Globus pallidus (tissue), 1 donor: ENCODE data around the gene WDR45B.

Experiments
- DNase-seq: peaks from one replicate; pipeline ENCODE4 v3.0.0-alpha.2; 2015; ENCODE audit warnings: low spot score

WDR45B gene

DNA sequence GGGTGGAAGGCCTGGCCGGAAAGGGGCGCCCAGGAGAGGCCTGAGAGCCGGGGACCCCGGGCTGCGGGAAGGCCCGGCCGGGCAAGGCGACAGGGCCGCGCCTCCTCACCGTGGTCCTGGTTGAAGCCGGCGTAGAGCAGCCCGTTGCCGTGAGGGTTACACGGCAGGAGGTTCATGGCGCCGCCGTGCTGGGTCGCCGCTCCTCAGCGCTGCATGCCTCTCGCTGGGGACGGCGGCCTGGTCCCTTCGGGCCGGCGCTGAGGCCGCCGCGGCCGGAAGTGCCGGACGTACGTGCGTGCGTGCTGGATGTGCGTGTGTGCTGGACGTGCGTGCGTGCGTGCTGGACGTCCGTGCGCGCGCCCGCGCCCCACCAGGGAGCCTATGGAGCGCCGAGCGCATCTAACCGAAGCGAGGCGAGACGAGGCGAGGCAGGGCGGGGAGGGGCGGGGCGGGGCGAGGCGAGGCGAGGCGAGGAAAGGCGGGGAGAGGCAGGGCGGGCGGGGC, at the start of gene WDR45B:
Gene WDR45B, minus strand, starts transcription at position 280 of the 504 bp plus-strand sequence. Its CDS starts 104 bp downstream, at position 176.
- peak; percentile 97 for DNase-seq

DNA sequence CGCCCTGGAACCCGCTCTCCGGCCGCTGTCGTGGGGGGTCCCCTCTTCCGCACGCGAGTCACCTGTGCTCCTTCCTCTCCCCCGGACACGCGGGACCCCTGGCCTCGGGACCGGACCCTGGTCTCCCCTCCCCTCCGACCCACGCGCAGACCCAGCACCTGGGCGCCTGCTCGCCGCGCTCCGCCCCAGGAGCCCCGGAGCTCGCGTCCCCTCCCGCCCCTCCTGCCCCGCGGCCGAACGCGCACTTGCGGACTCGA, 49.5 kb upstream of the WDR45B start:
- DNase-seq, result no peak

DNA sequence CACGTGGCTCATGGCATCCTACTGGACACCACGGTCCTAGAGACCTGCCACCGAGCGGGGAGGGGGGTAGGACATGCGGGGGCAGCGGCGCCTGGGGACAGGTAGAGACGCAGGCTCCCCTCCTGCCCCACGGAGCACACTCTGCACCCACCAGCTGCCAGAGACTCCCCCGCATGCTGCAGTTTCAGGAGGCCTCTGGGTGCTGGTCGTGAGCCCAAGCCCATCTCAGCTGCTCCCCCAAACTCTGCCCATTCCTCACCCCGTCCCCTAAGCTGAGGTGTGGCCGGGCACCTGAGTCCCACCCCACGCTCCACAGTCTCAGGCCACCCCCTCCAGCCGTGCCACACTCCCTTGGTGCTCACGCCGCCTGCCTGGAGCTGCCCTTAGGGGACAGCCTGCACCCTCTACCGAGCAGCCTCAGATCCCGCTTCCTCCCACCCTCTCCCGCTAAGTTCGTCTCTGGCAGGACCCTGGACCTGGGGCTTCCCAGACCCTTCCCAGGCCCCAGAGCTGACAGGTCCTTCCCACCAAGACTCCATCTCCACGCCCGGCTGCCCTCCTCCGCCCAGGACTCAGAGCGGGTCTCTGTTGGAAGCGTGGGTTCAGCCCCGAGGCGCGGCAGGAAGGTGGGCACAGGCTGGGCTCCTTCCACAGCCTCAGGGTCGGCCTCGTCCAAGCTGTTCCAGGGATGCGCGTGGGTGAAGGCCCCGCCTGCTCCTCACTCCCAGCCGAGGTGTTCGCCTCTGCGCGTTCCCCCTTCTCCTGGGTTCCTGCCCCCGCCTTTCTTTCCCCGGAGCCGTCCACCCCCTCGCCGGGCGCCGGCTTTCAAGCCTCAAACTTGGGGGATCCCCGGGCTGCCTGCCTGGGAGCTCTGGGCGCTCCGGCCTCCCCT, 48.9 kb upstream of the WDR45B start:
- no peak for DNase-seq

DNA sequence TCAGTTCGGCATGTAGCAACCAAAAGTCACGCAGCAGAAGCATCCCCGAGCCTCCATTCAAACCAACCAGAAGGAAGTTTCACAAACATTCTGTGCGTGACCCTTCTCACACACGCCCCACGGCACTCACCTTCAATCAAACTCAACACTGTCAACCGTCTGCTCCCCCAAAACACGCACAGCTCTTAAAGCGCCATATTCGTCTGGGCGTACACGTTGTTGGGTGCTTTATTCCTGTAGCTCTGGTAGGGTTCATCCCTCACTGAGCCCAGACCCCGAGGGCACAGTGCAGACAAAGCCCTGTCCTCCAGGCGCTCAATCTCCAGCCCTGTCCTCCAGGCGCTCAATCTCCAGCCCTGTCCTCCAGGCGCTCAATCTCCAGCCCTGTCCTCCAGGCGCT, 48.0 kb upstream of the WDR45B start:
- DNase-seq, result no peak

DNA sequence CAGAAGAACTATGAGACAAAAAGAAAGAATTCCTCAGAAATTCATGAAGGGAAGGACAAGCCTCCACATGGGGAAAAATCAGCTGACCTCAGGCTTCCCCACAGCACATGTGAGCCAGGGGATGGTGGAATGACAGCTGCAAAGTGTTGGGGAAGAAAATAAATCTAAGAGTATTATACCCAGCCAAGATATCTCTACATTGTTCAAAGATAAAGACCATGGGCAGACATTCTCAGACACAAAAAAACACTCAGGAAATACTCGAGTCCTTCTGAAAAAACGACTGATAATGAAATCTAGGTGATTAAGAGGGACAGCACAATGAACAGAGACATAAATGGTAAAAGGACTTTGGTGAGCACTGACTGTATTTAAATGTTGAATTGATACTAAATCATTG, 46.4 kb upstream of the WDR45B start:
- DNase-seq, result no peak

DNA sequence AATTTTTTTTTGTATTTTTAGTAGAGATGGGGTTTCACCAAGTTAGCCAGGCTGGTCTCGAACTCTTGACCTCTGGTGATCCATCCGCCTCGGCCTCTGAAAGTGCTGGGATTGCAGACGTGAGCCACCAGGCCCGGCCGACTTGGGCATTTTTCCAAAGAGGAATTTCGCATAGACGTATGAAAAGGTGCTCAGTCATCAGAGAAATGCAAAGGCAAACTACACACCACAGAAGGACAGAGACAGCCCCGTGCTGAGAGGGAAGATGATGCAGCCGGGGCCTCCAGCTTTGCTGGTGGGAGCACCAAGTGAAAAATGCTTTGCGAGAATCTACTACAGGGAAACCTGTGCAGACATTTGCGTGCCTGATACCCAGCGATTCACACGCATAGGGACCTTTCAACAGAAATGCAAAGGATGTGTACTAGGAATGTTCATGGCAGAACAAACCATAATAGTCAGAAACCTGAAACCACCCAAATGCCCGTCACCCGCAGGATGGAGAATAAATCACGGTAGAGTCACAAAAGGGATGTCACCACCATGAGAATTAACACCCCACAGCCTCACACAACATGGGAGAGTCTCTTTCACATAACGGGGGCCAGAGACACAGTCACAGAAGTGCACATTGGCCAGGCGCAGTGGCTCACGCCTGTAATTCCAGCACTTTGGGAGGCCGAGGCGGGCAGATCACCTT, 45.1 kb upstream of the WDR45B start:
- DNase-seq, result no peak

DNA sequence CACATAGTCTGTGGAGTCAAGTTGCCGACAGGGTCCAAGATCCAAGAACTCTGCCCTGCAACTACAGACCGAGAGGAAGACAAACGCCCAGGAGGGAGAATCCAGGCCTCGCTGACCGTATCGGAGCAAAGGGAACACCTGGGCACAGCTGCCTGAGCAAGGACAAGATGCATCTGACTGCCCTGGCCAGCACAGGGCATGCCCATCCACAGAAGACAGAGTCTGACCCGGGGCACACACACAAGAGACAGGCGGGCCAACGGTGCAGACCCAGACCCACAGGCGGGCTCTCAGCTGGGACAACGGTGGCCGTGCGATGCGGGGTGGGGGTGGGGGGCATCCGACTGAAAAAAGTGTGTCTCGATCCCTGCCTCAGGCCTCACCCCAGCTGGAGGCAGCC, 44.0 kb upstream of the WDR45B start:
- no peak for DNase-seq

DNA sequence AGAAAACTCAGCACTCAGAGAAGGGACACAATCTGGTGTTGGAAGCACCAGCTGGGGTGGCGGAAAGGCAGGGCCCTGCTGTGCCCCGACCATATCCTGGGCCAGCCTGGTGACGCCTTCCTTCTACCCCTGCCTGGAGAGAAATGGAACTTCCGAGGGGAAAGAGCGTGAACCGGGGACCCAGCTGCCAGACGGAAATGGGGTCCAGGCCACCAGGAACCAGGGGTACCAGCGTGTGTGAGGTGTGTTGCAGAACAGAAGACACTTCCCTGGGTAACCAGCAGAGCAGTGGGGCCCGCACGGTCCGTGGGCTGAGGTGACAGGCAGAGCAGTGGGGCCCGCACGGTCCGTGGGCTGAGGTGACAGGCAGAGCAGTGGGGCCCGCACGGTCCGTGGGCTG, 43.5 kb upstream of the WDR45B start:
- DNase-seq, result no peak

DNA sequence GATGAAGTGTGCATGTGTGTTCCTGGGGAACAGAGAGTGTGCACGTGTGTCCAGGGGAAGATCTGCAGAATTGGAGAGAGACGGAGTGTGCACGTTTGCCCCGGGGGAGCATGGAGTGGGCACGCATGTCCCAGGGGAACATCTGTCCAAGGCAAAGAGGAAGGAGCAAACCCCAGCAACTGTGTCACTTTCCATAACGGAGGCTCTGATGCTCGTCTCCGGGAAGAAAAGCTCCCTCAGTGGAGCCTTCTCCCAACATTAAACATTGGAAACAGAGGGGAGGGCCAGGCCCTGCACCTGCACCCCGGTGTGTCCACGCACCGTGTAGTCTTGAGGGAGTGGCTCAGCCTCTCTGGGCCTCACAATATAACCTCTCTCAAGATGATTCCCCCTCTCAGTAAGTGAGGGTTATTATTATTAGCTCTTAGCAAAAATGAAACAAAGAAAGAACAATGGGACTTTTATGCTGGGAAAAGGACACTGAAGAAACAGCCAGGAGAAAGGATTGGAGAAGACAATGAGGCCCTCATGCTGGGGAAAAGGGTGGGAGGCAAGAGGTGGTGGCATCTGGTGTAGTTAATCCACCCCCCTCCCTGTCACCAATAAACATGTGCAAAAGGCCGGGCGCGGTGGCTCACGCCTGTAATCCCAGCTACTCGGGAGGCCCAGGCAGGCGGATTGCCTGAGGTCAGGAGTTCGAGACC, 42.7 kb upstream of the WDR45B start:
- DNase-seq, result peak; percentile 95

DNA sequence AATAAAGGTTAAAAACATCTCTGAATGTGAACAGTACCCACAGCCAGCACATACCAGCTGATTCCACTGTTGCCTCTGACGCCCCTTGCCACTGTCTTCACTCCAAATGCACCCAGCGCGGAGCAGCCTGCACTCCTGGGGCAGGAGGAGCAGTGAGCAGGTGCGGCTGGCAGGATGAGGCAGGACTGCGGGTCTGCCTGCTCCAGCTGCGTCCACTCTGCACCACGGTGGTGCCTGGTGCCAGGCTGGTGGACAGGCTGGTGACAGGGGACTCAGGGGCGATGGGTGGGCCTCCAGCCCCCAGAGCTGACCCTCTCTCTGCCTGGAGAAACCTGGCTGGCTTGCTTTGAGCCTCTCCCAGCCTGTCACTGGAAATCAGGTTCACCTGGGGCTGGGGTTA, 40.8 kb upstream of the WDR45B start:
- DNase-seq, result no peak

DNA sequence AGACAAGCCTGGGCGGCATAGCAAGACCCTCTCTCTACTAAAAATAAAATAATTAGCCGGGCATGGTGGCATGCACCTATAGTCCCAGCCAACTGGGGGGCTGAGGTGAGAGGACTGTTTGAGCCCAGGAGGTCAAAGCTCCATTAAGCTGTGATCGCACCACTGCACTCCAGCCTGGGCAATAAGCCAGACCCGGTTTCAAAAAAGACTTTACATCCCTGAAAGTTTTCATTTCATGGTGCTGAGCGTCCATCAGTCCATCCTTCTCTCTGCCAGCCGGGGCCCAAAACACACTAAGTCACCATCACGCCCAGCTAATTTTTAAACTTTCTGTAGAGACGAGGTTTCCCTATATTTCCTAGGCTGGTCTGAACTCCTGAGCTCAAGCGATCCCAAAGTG, 39.6 kb upstream of the WDR45B start:
- DNase-seq, result no peak

DNA sequence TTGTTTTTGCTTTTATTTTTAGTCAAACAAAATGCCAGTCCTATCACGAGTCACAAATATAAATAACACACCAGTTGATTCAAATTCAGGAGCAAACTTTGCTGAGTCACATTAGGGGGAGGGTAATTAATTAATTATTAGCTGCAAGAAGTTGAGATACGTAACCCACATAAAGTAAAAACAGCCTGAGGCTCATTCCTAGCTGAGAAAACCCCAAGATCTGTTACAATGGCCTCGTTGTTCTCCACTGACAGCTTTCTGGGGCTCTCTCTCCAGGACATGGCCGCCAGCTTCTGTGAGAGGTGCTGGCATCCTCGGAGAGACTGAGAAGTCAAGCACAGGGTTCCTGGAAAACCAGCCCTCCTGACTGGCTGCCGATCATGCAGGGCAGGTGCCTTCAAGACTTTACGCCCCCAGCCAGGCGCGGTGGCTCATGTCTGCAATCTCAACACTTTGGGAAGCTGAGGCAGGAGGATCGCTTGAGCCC, 39.2 kb upstream of the WDR45B start:
- DNase-seq, result peak; percentile 85

DNA sequence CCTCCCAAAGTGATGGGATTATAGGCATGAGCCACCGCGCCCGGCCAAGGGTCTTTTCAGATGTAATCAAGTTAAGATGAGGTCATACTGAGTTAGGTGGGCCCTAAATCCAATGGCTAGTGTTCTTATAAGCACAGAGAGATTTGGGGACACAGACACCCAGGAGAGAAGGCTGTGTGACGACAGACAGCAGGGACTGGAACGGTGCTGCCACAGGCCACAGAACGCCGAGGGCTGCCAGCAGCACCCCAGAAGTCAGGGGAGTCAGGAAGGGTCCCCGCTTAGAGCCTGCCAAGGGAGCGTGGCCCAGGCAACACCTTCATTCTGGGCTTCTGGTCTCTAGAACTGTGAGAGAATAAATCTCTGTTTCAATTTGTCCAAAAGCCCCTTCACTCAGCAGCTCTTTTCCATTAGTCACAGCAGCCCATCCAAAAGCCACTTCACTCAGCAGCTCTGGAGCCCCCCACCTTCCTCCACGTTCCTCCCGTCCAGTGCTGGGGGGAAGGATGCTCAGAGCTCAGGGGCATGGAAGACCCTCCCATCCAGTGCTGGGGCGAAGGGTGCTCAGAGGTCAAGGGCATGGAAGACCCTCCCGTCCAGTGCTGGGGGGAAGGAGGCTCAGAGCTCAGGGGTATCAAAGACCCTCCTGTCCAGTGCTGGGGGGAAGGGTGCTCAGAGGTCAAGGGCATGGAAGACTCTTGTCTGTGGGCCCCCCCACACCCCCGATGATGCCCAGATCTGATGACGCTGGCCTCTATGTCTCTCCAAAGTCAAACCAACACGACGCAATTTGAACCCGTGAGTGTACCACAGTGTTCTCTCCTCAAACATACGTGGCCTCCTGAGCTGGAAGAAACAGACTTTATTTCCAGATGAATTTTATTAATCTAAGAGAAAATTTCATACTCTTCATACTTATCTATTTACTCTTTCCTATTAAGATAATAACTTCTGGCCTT, 38.4 kb upstream of the WDR45B start:
- no peak for DNase-seq

DNA sequence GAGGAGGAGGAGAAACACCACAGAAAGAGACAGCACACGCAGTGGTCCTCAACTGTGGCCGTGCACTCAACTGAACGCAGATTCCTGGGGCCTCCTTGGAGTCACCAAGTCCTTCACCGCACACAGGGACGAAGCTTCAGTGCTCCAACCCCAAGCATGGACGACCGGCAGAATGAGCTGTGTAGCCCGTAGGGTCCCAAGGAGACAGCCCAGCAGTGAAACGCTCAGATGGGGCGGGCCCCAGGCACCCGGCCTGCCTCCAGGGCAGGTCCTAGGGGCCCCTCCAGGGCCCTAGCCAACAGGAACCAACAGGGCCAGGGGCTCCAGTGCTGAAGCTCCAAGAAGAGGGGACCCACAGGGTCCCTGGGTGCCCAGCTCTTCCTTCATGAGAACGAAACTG, 37.0 kb upstream of the WDR45B start:
- DNase-seq, result no peak

DNA sequence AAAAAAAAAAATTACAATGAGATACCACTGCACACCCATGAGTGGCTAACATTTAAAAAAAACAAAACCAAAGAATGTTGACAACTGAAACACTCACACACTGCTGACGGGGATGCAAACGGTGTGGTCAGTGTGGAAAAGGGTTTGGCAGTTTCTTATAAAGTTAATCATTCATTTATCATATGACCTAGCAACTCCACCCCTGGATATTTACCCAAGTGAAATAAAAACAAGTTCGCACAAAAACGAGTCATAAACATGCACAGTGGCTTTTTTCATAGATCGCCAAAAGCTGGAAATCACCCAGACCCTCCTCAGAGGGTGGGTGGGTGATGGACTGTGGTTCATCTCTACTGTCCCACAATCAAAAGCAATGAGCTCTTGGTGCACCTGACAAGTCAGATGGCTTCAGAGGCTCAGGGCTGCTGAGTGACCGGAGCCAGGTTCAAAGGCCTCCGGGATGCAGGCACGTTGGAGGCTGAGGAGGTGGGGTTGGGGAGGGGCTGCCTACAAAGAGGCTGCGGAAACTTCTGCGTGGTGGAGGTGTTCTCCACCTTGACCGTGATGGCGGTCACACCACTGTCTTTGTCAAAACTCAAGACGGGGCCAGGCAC, 36.1 kb upstream of the WDR45B start:
- DNase-seq, result no peak

DNA sequence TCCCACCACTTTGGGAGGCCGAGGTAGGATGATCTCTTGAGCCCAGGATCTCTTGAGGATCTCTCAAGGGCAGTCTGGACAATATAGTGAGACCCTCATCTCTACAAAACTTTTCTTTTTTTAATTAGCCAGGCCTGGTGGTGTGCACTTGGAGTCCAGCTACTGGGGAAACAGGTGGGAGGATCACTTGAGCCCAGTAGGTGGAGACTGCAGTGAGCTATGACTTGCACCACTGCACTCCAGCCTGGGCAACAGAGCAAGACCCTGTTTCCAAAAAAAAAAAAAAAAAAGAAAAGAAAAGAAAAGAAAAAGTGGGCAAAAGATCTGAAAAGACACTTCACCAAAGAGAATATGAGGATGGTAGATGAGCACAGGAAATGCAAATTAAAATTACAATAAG, 35.3 kb upstream of the WDR45B start:
- DNase-seq, result no peak

DNA sequence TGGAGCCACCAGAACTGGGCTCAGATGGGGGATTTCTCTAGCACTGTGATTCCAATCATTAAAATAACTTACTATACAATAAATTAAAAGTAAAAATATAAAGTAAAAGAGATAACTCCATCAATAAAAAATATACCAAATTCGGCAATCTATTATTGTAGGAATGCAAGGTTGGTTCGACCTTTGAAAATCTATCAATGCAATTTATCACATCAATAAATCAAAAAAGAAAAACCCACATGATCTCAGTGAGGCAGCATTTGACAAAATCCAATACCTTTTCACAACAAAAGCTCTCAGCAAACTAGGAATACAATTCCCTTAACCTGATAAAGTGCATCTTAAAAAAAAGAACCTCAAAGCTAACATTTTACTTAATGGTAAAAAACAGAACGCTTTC, 33.3 kb upstream of the WDR45B start:
- no peak for DNase-seq

DNA sequence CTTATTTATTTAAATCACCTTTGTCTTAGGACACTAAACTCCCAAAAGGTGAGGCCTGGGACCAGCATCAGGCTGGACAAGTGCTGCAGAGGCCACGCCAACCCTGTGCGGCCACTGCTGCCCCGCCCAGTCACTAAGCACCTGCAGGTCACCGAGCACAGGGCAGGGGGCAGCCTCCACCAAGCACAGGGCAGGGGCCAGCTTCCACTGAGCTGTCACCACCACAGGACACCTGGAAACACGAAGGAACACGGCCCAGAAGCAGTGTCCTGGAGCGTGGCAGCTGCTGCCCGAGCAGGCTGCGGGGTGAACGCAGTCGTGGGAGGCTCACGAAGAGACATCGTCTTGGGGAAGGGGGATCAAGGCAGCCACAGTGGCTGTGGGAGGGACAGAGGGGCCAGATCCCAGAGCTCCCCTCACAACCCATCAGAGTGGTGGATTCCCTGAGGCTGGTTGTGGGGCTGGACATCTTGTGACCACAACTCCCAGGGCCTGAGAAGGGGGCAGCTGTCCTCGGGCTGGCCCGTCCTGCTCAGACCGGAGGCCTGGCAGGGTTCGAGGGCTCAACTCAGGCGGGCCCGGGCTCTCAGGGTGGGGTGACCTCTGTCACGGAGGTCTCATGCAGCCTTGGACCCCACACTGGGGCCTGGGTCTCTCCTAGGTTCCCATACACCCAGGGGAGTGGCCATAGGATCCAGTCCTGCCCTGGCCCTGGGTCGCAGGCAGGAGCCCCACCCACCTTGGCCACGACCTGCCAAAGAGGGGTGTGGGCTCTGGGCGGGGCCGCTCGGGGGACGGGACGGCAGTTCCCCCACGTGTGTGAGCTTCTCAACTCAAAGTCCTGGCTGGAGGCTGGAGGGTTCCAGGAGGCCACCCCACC, 31.6 kb upstream of the WDR45B start:
- DNase-seq, result no peak

DNA sequence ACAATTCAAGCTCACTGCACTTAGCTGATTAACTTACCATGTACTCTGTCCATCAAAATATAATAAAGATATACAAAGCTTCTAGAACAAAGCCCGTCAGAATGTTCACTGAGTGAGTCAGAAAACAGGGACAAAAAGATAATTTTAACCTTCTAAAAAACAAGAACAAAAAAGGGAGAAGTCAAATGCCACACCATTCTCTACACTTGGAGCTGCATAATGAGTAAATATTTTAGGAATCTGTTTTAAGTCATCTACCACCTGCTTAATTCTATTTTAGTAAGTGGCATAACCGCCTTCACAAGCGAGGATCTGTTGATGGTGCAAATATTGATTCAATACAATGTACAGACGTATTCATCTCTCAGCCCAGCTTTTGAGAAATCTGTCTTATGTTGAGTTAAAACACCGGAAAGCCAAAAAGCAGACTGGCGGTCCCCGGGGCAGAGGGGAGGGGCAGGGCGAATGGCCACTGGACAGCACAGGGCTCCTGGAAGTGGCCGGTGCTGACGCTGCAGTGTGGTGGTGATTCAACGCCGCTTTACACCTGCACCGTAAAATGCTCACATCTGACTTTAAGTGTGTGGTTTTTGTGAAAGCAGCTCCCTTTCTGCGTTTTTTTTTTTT, 30.1 kb upstream of the WDR45B start:
- no peak for DNase-seq
